Fibroblast of skin of left quadriceps (primary cell): ENCODE measurements around the gene RTBDN.
"Not testable (repeated sequence)": the region's sequence is repeated elsewhere in the genome, so short reads cannot be mapped to it uniquely, and the experiment has no call there.

ENCODE experiments used
- DNase-seq, 2 experiments: peaks; one replicate each; pipeline ENCODE4 v3.0.0-alpha.2; 2013; ENCODE audit warnings: low read depth in 2 of 2

The RTBDN gene

GRCh38 chr19:12825254-12826131 lies 8.9 kb downstream of the RTBDN start:
- DNase-seq: no peak

GRCh38 chr19:12821761-12822160 lies 12.6 kb downstream of the RTBDN start:
- no peak for DNase-seq

GRCh38 chr19:12817810-12818209 lies 16.6 kb downstream of the RTBDN start:
- DNase-seq: not testable (repeated sequence)

GRCh38 chr19:12817188-12817587 lies 17.2 kb downstream of the RTBDN start:
- DNase-seq: not testable (repeated sequence)

GRCh38 chr19:12815088-12815487 lies 19.3 kb downstream of the RTBDN start:
- DNase-seq: no peak

- DNase-seq: peak; percentile 71 to 75
Observed at GRCh38 chr19:12806242-12807081, 27.9 kb downstream of the RTBDN start, which contains the start of gene RNASEH2A. Gene RNASEH2A (plus strand): TSS chr19:12806584. CDS start chr19:12806674, 90 bp downstream.

- no peak for DNase-seq
Observed at GRCh38 chr19:12804051-12804450, 30.3 kb downstream of the RTBDN start.

- no peak for DNase-seq
Observed at GRCh38 chr19:12802267-12803106, 31.9 kb downstream of the RTBDN start.

- DNase-seq: no peak
Observed at GRCh38 chr19:12801466-12802266, 32.7 kb downstream of the RTBDN start, which contains the start of the genes PRDX2 and THSD8. Gene PRDX2 (minus strand): TSS chr19:12801800. CDS start chr19:12801261, 539 bp downstream. Gene THSD8 (plus strand): TSS chr19:12802069. CDS start chr19:12802072, 3 bp downstream.

- no peak for DNase-seq
Observed at GRCh38 chr19:12800923-12801465, 33.4 kb downstream of the RTBDN start.

- no peak for DNase-seq
Observed at GRCh38 chr19:12800466-12800770, 34.0 kb downstream of the RTBDN start.

- no peak for DNase-seq
Observed at GRCh38 chr19:12799742-12800465, 34.5 kb downstream of the RTBDN start.

- DNase-seq: not testable (repeated sequence)
Observed at GRCh38 chr19:12797607-12798006, 36.8 kb downstream of the RTBDN start.

- DNase-seq: no peak
Observed at GRCh38 chr19:12797141-12797587, 37.2 kb downstream of the RTBDN start.

- DNase-seq: peak in 1 of 2 experiments; percentile 57
Observed at GRCh38 chr19:12796146-12797071, 38.0 kb downstream of the RTBDN start.

- no peak for DNase-seq
Observed at GRCh38 chr19:12794971-12795381, 39.4 kb downstream of the RTBDN start.

- DNase-seq: no peak
Observed at GRCh38 chr19:12794196-12794941, 40.0 kb downstream of the RTBDN start.
